Spleen (tissue), 7 donors: ENCODE results near the gene RDH8.

Source experiments
- CTCF ChIP-seq, 11 experiments: fragments of 200-600 bp in 7 of 11; fragments of 450-650 bp in 4 of 11; sonication (generic) in 4 of 11; IDR thresholded peaks in 8 of 11; conservative IDR thresholded peaks in 3 of 11; 1 replicate in 7 of 11; 2 replicates in 4 of 11; pipeline versions ENCODE4 v1.4.0 to v1.8.0; 2016 to 2021; ENCODE audit warnings: antibody characterized with exemption in 11 of 11, inconsistent platforms in 4 of 11, mild to moderate bottlenecking in 1 of 11
- POLR2A ChIP-seq, 3 donors: fragments of 450-650 bp; IDR thresholded peaks; one replicate each; pipeline ENCODE4 v1.5.1; 2017; ENCODE audit warnings: antibody characterized with exemption in 3 of 3, mild to moderate bottlenecking in 1 of 3
- donor health status: DM: no; HTN: no; CAD: no; lungs with moderate emphysema.
- donor health status: DM: no; HTN: no; CAD: no.
- donor health status: DM: no; HTN: no; CAD: no.

- TF ChIP-seq POLR2A (IDR thresholded peaks at IDR 0.05): no peak
- no peak for TF ChIP-seq CTCF (IDR thresholded peaks at IDR 0.05 in 8 of 11, conservative IDR thresholded peaks at IDR 0.05 in 3 of 11)
Measured at GRCh38 chr19:9996541-9996940, 16.7 kb upstream of the RDH8 start.
